ENCODE results near the gene CFL1. TPM values are rescaled to one million over a fixed set of nuclear protein-coding genes. Genes with fewer than 3 reads are reported as not detected.

Gene CFL1
- total and polyA plus RNA-seq, 2 of the 4 experiments (the other 2 are of a cell fraction), result 960 to 2,231 TPM

DNA sequence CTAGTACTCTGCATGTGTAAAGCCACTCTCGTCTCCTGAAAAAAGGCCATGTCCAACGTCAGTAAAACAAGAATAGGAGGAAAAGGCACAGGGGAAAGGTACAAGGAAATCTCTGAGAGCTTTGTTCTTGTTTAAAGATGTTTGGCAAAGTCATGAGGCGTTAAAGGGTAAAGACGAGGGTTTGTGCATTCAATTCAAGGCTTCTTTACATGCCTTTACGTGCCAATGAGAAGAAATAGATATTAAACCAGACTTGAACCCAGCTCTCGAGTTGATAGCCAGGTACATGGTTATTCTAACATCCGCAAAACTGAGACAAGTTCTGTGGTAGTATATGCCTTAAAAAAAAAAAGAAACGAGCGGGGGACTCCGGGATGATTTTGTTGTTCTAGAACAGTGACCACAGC lies 704 bp upstream of the CFL1 start:
- no peak for TF ChIP-seq MXI1 (IDR thresholded peaks at IDR 0.05; ENCODE audit: borderline replicate concordance, low read depth, low read length)
- no peak for TF ChIP-seq MAFK (IDR thresholded peaks at IDR 0.05; ENCODE audit: low read depth, low read length)
- H2AK9ac ChIP-seq (replicated peaks; ENCODE audit: low read depth, low read length, poor library complexity), result peak overlapping the region; percentile 98
- H2AFZ ChIP-seq (replicated peaks; ENCODE audit: low read length, poor library complexity), result peak overlapping the region; percentile 90
- ChIA-PET CTCF (interaction anchor here (0.8 to 2.1 kb wide), 3 partner anchors 26 to 41 kb away, joined by 3 to 14 read pairs (median 3); partner anchors contain the start of gene FIBP), POLR2A (ENCODE audit: unreplicated experiment) (interaction anchor here (0.6 to 1.3 kb wide), 10 partner anchors 8 to 560 kb away, joined by 3 to 5 read pairs (median 3); partner anchors contain the start of gene PCNX3)
- H3K14ac ChIP-seq (replicated peaks; ENCODE audit: low read depth, low read length), result peak overlapping the region; percentile 99
- H3K27me3 ChIP-seq (ENCODE audit: control insufficient read depth, insufficient read depth, low read length), result no peaks in the 10 kb centered on the region
- peak overlapping the region; percentile 97 for H3K27ac ChIP-seq (ENCODE audit: insufficient read depth, low read length)
- H2BK120ac ChIP-seq (ENCODE audit: low read depth, low read length), result peak overlapping the region; percentile 93
- dilution Hi-C loops (cut with HindIII; ENCODE audit: low sequenced_read_pairs, unreplicated experiment) (no loop called here), in situ Hi-C loops (cut with MboI; ENCODE audit: low sequenced_read_pairs) (no loop called here), intact Hi-C loops (cut with micrococcal nuclease) (loop anchor here (1.0 kb wide), 1 partner anchor 57 kb away; no protein-coding TSS in a partner anchor)
- DNase-seq (no peak), ATAC-seq (ENCODE audit: low read depth) (no peak)
- H3K56ac ChIP-seq (ENCODE audit: extremely low read depth, insufficient read depth, low read length), result peak overlapping the region; percentile 99
- peaks cover 50% of the 10 kb centered on the region for H3K36me3 ChIP-seq (ENCODE audit: control insufficient read depth, insufficient read depth, low read length)
- peaks cover 46% of the 10 kb centered on the region for H4K20me1 ChIP-seq (ENCODE audit: insufficient read depth, low read length)
- H3K18ac ChIP-seq (ENCODE audit: low read depth, low read length), result peak overlapping the region; percentile 80
- H3K4me1 ChIP-seq (ENCODE audit: control insufficient read depth, insufficient read depth, low read length), result peaks cover 11% of the 10 kb centered on the region
- H3K4me2 ChIP-seq (ENCODE audit: low read depth, low read length), result peak overlapping the region; percentile 84
- H3K23ac ChIP-seq (ENCODE audit: low read depth, low read length), result peak overlapping the region; percentile 98
- peaks cover 24% of the 10 kb centered on the region for H3K9me1 ChIP-seq (ENCODE audit: insufficient read depth, low read length)
- H2BK20ac ChIP-seq (ENCODE audit: low read depth, low read length), result peak overlapping the region; percentile 40
- H3K4me3 ChIP-seq (ENCODE audit: insufficient read depth, low read depth, low read length), result peak overlapping the region; percentile 43
- no peaks in the 10 kb centered on the region for H3K9me3 ChIP-seq (ENCODE audit: control insufficient read depth, insufficient read depth, low read length)
- BruUV-seq (replicated peaks), result no TSS peak
- peak overlapping the region; percentile 93 for H2BK15ac ChIP-seq (ENCODE audit: low read depth, low read length)
- H4K5ac ChIP-seq (ENCODE audit: low read depth, low read length), result peak overlapping the region; percentile 80
- no CpG with 5 or more reads among the region's 10 CpGs for WGBS, 2 experiments (ENCODE audit: extremely low coverage in 2 of 2, insufficient read length in 1 of 2)
- peak overlapping the region; percentile 97 for H4K91ac ChIP-seq (ENCODE audit: insufficient read depth, low read depth, low read length)
- peak overlapping the region; percentile 99 for H3K4ac ChIP-seq (ENCODE audit: low read depth, low read length)
- H2BK5ac ChIP-seq (ENCODE audit: low read depth, low read length, poor library complexity, severe bottlenecking), result peak overlapping the region; percentile 89
- H3K9ac ChIP-seq (ENCODE audit: low read depth, low read length), result peak overlapping the region; percentile 93
- peaks cover 17 to 70% of the 10 kb centered on the region in 2 experiments for H3K79me1 ChIP-seq (ENCODE audit: low read depth in 1 of 2, low read length in 2 of 2)
- H4K8ac ChIP-seq (ENCODE audit: low read depth in 2 of 2, low read length in 2 of 2), result peak overlapping the region; percentile 99
- H2AK5ac ChIP-seq (ENCODE audit: low read depth, low read length), result peak overlapping the region; percentile 95
